GM19438 (cell line): ENCODE measurements around the gene PDE9A.

Experiments used
- ATAC-seq: cut with Tn5 transposase; IDR thresholded peaks from one replicate; pipeline ENCODE4 v1.9.1; 2021; ENCODE audit warnings: low read depth; ENCODE audit not compliant: unreplicated experiment

The PDE9A gene

GRCh38 chr21:42734323-42734971, 81.0 kb downstream of the PDE9A start:
- ATAC-seq: no peak

- ATAC-seq: no peak
Observed at GRCh38 chr21:42735061-42735460, 81.6 kb downstream of the PDE9A start.

GRCh38 chr21:42735944-42736343, 82.5 kb downstream of the PDE9A start:
- ATAC-seq: no peak

DNA sequence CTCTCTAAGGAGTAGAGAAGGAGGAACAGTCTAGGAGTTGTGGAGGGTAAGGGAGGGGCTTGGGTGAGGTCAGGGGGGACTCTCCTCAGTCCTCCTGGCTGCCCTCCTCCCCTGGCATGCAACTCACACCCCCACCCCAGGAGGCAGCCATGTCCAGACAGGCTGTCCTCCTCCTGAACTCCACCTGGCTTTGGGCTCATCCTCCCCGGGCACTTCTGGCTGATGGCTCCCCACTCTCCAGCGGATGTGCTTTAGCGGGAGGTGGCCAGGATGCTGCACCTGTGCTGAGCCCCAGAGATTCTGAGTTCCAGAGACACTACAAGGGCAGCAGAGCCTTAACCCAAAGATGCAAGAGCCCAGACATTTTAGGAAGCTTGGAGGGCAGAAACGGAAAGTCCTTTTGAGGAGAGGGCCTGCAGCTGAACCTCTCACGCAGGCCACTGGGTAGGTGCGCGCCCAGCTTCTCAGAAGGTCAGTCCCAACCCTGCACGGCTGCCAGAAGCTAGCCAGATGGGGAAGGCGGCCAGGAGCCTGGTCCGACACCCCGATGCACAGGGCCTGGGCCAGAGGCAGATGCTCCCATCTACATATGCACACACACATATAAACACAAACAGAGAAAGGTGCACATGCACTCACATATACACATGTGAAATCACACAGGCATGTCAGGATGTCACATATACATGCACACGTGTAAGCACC, 83.4 kb downstream of the PDE9A start:
- no peak for ATAC-seq

GRCh38 chr21:42737951-42738590, 84.7 kb downstream of the PDE9A start:
- ATAC-seq: no peak

DNA sequence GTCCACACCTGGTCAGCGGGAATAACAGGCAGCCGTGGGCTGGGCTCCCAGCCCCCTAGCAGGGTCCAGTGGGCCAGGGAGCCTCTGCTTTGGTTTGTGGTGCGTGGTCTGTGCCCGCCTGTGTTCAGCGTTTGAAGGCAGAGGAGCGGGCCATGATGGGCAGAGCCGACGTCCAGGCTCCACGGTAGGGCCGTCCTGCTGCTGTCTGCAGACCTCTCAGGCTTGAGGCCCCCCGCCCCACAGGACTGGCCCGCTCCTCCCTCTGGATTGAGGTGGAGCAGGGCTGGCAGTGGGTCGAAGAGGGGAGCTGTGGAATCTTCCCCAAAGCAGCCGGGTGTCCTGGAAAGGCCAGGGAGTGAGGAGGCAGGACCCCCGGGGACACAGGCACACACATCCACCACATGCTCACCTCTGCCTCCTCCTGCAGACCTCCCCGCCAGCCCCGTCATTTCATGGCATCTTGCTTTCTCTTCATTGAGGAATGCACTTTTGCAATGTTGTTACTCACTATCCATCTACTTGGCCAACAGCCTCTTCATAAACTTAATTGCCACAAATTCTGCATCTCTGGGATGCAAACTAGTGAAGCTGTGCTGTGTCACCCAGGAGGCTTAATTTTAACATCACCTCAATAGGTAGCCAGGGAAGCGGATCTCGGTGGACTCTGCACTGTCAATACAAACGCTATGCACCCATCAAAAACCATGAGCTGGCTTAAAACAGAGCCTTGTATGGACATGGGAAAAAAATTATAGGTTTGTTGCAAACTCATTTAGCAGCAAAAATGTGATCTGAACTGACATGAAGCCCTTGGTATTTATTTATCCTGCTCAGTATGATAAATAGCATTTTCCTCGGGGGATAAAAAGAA, 85.9 kb downstream of the PDE9A start:
- ATAC-seq: no peak

DNA sequence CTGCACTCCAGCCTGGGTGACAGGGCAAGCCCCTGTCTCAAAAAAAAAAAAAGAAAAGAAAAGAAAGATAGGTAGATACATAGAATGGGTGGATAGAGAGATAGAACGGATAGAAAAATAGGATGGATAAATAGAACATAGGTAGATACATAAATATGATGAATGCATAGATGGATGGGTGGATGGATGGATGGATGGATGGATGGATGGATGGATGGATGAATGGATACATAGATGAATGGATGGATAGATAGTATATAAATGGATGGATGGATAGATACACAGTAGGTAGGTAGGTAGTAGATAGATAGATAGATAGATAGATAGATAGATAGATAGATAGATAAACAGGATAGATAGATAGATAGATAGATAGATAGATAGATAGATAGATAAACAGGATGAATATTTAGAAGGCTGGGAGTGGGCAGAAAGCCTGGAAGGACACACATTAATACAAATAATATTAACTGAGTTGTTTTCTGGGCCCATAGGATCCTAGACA, 87.0 kb downstream of the PDE9A start:
- no peak for ATAC-seq

DNA sequence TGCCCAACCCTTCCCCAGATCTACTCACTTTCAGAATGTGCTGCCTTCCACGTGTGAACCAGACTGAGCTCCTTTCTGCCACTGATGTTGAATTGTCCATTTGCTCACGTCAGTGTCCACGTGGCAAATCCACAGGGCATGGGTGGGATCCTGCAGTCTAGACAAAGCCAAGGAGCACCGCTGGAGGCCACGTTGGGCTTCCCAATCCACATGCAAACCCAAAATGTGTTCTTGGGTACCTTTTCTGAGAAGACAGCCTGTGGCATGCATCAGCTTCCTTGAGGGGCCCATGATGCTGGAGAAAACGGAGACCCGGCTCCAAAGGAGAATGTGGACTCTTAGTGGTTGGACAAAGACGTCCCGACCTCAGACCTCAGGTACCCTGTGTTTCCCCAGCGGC, 87.6 kb downstream of the PDE9A start:
- ATAC-seq: no peak

GRCh38 chr21:42744520-42745445, 91.4 kb downstream of the PDE9A start:
- ATAC-seq: no peak

DNA sequence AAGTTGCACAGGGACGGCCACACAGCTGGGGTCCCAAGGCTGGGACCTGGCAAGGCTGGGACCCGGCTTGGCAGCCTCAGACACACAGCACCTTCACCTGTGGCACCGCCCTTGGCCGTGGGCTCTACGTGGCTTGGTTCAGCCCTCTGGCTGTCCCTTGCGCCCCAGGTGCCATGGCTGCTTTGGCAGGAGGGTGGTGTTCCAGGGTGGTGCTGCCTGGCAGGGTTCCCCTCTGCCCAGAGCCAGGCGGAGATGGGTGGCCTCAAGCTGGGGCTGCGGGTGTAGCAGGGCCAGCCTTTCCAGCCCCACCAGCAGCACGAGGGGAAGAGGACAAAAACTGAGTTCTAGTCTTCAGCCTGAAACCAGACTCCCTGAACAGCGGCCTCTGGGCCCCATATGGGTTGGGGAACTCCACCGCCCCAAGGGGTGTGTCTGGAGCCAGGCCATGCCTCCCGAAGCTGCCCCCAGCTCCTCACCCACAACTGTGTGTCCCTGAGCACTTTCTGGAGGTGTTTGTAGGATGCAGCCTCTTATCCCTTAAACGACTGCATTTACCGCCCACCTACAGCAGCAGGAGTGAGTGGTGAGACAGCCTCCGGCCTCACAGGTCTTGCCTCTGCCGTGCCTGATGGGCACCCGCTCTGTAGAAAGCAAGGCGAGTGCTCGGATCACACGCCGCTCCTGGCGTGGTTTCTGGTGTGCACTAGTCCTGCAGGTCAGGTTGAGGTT, 92.3 kb downstream of the PDE9A start:
- no peak for ATAC-seq

DNA sequence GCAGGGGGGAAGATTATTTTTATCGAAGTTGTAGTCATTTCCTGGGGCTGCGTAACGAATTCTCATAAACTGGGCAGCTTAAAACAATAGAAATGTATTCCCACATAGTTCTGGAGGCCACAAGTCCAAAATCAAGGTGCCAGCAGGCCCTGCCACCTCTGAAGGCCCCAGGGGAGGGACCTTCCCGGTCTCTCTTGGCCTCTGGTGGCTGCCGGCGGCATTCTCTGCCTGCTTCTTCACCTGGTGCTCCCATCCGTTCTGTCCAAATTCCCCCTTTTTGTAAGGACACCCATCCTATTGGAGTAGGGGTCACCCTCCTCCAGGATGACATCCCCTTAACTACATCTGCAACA, 92.8 kb downstream of the PDE9A start:
- no peak for ATAC-seq

GRCh38 chr21:42746593-42747275, 93.3 kb downstream of the PDE9A start:
- ATAC-seq: no peak

DNA sequence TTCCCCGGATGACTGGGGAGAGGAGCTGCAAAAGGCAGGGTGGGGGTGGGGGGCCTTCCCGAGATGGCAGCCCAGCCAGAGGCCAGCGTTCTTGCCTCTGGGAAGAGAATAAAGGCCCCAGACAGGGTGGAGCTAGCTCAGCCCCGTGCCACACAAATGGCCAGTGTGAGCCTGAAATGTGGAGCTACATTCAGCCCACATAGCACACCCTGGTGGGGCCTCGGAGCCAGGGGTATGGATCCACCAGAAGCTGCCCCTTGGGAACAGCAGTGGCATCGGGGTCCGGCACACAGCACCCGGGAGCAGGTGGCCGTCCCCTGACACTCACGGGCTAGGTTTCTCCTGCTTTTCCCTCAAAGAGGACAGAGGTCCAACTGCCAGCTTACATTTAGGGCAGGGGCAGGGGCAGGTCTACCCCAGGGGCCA, 93.9 kb downstream of the PDE9A start:
- ATAC-seq: no peak

DNA sequence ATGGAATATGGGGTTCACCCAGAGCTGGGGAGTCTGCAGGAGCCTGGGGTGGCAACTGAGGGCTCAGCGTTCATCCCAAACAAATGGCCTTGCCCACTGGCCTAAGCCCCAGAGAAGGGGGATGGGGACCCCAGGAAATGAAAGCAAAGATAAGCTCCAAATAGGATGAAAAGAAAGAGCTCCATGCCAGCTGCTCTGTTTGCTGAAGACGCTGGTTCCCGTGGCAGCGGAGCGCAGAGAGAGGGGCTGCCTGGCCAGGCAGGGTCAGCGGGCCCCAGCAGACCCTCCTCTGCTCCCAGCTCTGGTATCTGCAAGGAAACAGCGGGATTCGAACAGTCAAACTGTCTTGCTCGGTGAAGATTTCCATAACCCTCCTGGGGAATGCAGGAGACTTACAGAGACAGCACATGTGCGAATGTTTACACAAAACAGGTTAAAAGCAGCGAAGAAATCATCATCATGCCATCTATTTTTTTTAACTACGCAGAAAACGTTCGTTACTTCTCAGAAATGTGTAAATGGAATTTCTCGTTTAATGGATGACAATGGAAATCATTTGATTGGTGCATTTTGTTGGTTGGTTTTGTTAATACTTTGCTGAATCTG, 94.4 kb downstream of the PDE9A start:
- ATAC-seq: no peak

DNA sequence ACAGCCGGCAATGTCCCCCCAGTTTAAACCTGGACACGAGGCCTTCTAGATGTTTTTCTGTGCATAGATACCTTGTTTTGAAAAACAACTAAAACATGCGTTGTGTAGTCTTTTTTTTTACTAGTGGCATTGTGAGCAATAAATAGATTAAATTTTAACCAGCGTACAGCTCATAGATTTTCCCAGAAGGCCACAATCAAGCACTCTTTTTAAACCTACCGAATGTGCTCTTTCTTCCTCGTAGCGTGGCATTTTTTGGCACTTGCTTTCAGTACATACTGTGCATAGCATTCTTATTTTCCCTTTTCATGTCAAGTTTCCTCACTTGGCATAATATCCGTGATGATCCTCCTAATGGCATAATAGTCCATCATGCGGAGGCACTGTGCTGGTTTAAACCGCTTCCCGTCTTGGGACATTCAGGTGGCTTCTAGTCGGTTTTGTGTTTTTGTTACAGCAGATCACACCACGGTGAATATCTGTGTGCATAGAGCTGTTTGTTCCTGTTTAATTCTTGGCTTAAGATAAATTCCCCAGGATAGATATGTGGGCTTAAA, 95.3 kb downstream of the PDE9A start:
- no peak for ATAC-seq

DNA sequence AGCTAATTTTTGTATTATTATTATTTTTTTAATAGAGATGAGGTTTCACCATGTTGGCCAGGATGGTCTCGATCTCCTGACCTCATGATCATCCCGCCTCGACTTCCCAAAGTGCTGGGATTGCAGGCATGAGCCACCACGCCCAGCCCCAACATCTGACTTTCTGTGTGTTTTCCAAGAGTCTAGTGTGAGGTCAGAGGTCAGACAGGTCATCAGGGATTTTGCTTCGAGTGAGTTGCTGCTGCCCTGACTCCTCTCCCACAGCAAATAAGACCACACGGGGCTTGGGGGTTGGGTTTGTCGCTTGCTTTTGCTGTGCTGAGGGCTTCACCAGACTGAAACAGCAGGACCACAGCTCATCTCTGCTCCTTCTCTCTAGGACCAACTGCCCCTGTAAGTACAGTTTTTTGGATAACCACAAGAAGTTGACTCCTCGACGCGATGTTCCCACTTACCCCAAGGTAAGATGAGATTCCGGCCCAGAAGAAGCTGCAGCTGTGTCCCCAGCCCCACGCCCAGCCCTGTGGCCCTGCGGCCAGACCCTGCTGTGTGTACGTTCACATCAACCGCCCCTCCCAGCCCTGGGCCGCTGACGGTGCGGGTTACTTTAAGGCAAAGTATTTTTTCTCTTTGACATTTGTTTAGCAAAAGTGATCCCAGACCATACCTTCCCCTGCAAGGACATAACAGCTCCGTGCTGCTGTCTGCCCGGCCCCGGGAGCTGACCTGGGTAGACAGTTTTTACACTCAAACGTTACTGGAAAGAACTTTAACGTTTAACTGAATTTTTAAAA, 97.5 kb downstream of the PDE9A start:
- no peak for ATAC-seq

- no peak for ATAC-seq
Observed at GRCh38 chr21:42751866-42752265, 98.4 kb downstream of the PDE9A start.
